Sigmoid colon (tissue), 7 donors: Measurements from ENCODE around the gene DIPK1A. TPM values are rescaled to one million over a fixed set of nuclear protein-coding genes. Genes with fewer than 3 reads are reported as not detected.

ENCODE experiments used
- DNase-seq: peaks from one replicate; pipeline ENCODE4 v3.0.0-alpha.2; 2019
- H3K27ac ChIP-seq, 4 donors: fragments of 200-600 bp; sonication (generic); one replicate each; pipeline ENCODE4 v1.5.1; 2016 to 2019; ENCODE audit warnings: mild to moderate bottlenecking in 1 of 4
- H3K27me3 ChIP-seq, 3 donors: fragments of 200-600 bp; sonication (generic); one replicate each; pipeline ENCODE4 v1.5.1; 2019; ENCODE audit warnings: mild to moderate bottlenecking in 1 of 3
- H3K36me3 ChIP-seq, 4 donors: fragments of 200-600 bp; sonication (generic); one replicate each; pipeline ENCODE4 v1.5.1; 2016 to 2019
- H3K4me1 ChIP-seq, 4 donors: fragments of 200-600 bp; sonication (generic); one replicate each; pipeline ENCODE4 v1.5.1; 2017 to 2019
- H3K4me3 ChIP-seq, 4 donors: fragments of 200-600 bp; sonication (generic); one replicate each; pipeline ENCODE4 v1.5.1; 2017 to 2019; ENCODE audit warnings: mild to moderate bottlenecking in 2 of 4, moderate library complexity in 1 of 4
- H3K9me3 ChIP-seq, 4 donors: fragments of 200-600 bp in 3 of 4; sonication (generic) in 3 of 4; one replicate each; pipeline versions ENCODE4 v1.5.1 to v1.6.1; 2013 to 2019
- EP300 ChIP-seq, 4 donors: sonication (generic); formaldehyde crosslinking; IDR thresholded peaks; one replicate each; pipeline ENCODE4 v1.6.1; 2017; ENCODE audit warnings: antibody characterized with exemption in 4 of 4
- POLR2A ChIP-seq, 2 donors: fragments of 450-650 bp; IDR thresholded peaks; one replicate each; pipeline ENCODE4 v1.6.1; 2016; ENCODE audit warnings: antibody characterized with exemption in 2 of 2, mild to moderate bottlenecking in 2 of 2, moderate library complexity in 2 of 2
- POLR2AphosphoS5 ChIP-seq, 4 donors: sonication (generic); formaldehyde crosslinking; IDR thresholded peaks; one replicate each; pipeline ENCODE4 v1.6.1; 2017; ENCODE audit warnings: antibody characterized with exemption in 4 of 4
- WGBS, 2 donors: extraction: QIAGEN DNeasy Blood & Tissue Kit; methylation state at CpG; one replicate each; pipeline ENCODE4 v1.1.7; 2013; 5-methylcytosine and 5-hydroxymethylcytosine counted together
- intact Hi-C: fragments of 100-400 bp; cut with DNase I; formaldehyde crosslinking; loops from one replicate; pipeline ENCODE4 v1.15.1; 2023
- polyA plus RNA-seq, 3 donors: library from polyadenylated mRNA; stranded (reverse); fragments of 200-250 nt; gene quantifications; one replicate each; pipeline ENCODE4 v1.2.3, GENCODE V29; 2013
- total RNA-seq, 4 donors: library from RNA; depleted of rRNA; stranded (reverse); fragments of >200 nt; gene quantifications; one replicate each; pipeline ENCODE4 v1.1.0, GENCODE V29; 2016
- TF ChIP-seq, protein P1 (sequence below), 4 experiments: fragments of 450-650 bp in 3 of 4; fragments of 200-600 bp in 1 of 4; IDR thresholded peaks; one replicate each; pipeline ENCODE4 v1.5.1; 2016 to 2019; ENCODE audit warnings: antibody characterized with exemption in 4 of 4, mild to moderate bottlenecking in 3 of 4, moderate library complexity in 2 of 4
- donor health status: healthy with polysubstance abuse.
- donor health status: Bipolar disorder and iron deficiency.
- donor health status: healthy.

Gene DIPK1A
- total and polyA plus RNA-seq, 7 donors: 1.8 to 35.5 (median 19.1) TPM

DNA sequence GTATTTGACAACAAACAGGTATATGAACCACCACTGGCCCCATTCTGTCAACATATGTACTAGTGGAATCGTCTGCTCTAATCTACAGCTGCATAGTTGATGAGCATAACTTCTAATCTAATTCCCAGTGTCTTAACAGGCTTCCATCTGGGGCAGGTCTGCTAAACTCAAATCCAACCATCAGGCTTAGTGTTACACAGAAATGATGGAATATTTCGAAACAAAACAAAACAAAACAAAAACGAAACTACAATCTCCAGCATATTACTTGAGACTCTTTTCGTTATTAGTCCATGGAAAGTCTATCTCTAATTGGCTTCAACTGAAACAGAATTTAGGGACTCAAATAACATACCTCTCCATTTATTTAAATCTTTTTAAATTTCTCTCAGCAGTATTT is 37.6 kb downstream of the DIPK1A start:
- H3K27ac ChIP-seq: no peak overlapping the region
- DNase-seq: no peak
- H3K36me3 ChIP-seq: no peaks in the 10 kb centered on the region
- no peak for TF ChIP-seq POLR2A (IDR thresholded peaks at IDR 0.05)
- TF ChIP-seq EP300 (IDR thresholded peaks at IDR 0.05): no peak
- no peak for TF ChIP-seq POLR2AphosphoS5 (IDR thresholded peaks at IDR 0.05)
- TF ChIP-seq, protein P1, sequence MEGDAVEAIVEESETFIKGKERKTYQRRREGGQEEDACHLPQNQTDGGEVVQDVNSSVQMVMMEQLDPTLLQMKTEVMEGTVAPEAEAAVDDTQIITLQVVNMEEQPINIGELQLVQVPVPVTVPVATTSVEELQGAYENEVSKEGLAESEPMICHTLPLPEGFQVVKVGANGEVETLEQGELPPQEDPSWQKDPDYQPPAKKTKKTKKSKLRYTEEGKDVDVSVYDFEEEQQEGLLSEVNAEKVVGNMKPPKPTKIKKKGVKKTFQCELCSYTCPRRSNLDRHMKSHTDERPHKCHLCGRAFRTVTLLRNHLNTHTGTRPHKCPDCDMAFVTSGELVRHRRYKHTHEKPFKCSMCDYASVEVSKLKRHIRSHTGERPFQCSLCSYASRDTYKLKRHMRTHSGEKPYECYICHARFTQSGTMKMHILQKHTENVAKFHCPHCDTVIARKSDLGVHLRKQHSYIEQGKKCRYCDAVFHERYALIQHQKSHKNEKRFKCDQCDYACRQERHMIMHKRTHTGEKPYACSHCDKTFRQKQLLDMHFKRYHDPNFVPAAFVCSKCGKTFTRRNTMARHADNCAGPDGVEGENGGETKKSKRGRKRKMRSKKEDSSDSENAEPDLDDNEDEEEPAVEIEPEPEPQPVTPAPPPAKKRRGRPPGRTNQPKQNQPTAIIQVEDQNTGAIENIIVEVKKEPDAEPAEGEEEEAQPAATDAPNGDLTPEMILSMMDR (IDR thresholded peaks at IDR 0.05): no peak
- peaks cover 0 to 4% (median 0%) of the 10 kb centered on the region in 4 donors for H3K4me1 ChIP-seq
- H3K27me3 ChIP-seq: no peaks in the 10 kb centered on the region
- no peak overlapping the region for H3K4me3 ChIP-seq
- 76 to 84% methylated on average over 4 of the region's 4 CpGs for WGBS, 2 donors
- no peaks in the 10 kb centered on the region for H3K9me3 ChIP-seq
- intact Hi-C loops: no loop called here

DNA sequence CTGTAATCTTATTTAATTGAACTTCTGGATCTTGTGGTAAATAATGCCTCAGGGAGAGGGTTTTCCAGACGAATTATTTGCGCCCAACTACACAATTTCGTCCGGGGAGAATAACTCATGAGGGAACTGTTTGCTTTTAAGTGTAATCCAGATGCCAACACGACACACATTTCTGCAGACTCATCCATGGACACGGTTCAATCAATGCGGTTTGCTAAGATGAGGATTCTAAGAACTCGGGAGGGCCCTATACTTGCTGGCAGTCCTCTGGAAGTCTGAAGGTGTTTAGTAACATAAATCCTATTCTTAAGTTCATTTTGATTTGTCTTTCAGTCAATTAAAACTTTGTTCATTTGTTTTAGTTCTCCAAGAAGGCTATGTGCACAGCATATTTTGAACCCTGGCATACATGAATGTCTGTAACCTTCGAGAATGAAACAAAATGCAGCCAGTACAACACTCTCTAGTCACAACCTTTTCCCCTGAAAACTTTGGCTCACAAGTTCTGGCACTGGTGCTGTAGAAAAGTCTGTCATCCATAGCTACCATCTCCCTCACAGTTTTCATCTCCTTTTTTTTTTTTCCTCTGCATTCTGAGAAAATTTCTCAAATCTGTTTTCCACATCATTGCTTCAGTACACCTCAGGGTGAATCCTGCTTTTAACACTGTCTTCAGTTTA is 38.8 kb downstream of the DIPK1A start:
- no peak overlapping the region for H3K27ac ChIP-seq
- H3K27me3 ChIP-seq: no peaks in the 10 kb centered on the region
- 82 to 87% methylated on average over 9 of the region's 9 CpGs for WGBS, 2 donors
- intact Hi-C loops: no loop called here
- H3K4me3 ChIP-seq: no peak overlapping the region
- TF ChIP-seq, protein P1 (IDR thresholded peaks at IDR 0.05): no peak
- no peak for TF ChIP-seq POLR2AphosphoS5 (IDR thresholded peaks at IDR 0.05)
- no peak for TF ChIP-seq POLR2A (IDR thresholded peaks at IDR 0.05)
- H3K9me3 ChIP-seq: no peaks in the 10 kb centered on the region
- peaks cover 0 to 4% (median 0%) of the 10 kb centered on the region in 4 donors for H3K4me1 ChIP-seq
- no peak for DNase-seq
- no peaks in the 10 kb centered on the region for H3K36me3 ChIP-seq

DNA sequence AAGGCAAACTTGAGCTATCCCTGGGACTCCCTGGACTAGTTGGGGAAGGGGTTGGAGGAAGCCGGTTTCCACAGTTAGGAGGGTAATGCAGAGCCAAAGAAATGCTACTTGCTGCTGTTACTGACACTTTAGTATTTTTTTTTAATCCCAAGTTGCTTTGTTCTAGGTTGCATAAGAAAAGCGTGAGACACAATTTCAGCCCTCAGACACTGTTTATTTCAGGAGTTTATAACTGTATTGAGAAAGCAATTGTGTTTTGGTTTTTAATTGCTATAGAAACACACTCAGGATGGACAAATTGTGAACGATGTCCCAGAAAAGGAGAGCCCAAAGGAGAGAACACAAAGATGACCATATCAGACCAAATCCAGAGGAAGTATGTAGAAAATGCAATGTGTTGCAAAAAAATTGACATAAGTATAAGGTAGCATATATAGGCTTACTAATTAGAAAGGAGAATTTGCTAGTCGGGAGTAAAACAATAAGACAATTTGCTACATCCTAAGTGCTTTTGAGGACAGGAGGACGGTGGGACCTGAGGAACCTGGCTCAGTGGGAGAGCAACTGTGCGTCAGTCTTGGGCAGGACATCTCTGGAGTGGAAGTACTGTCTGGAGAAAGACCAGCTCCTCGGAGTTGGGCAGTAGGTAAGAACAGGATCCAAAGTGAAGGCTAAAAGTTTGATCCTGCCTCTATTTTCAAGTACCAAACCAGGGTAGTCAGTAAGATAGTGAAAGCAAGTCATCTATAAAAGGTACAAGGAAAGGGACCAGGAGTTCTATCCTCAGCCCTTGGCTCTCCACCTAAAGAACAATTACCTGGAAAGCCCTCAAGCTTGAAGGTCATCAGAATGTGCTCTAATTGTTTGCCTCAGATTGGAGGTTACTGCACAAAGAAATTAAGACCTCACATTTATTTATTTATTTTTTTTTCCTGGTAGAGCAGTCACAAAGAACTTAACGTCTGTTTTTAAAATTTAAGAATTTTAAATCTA is 39.9 kb downstream of the DIPK1A start:
- Histone ChIP-seq H3K4me1 (no peaks in the 10 kb centered on the region), H3K4me3 (no peak overlapping the region), H3K27me3 (no peaks in the 10 kb centered on the region), H3K36me3 (no peaks in the 10 kb centered on the region), H3K27ac (no peak overlapping the region), H3K9me3 (no peaks in the 10 kb centered on the region)
- no peak for DNase-seq
- WGBS, 2 donors: 90% methylated on average over 8 of the region's 8 CpGs
- no peak for TF ChIP-seq EP300 (IDR thresholded peaks at IDR 0.05)
- TF ChIP-seq POLR2A (IDR thresholded peaks at IDR 0.05): no peak
- TF ChIP-seq, protein P1 (IDR thresholded peaks at IDR 0.05): no peak
- no peak for TF ChIP-seq POLR2AphosphoS5 (IDR thresholded peaks at IDR 0.05)
- intact Hi-C loops: no loop called here

DNA sequence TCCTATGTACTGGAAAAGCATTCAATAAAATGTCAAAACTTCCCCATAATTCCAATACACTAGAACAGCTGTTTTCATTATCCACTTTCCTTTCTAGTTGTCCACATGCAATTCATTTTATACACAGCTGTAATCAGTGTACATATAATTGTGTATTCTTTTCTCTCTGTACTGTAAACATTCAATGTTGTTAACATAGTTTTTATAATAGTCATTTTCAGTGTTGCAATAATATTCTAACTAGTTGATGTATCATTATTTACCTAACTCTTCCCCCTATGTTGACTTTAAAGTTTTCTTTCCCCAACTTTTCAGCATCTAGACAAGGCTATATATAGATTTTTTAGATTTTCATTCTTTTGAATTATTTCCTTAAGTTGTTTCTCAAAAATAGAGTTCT is 44.4 kb downstream of the DIPK1A start:
- H3K36me3 ChIP-seq: no peaks in the 10 kb centered on the region
- no peak overlapping the region for H3K4me3 ChIP-seq
- no peak for DNase-seq
- H3K9me3 ChIP-seq: no peaks in the 10 kb centered on the region
- no peaks in the 10 kb centered on the region for H3K27me3 ChIP-seq
- TF ChIP-seq EP300 (IDR thresholded peaks at IDR 0.05) (no peak), POLR2AphosphoS5 (IDR thresholded peaks at IDR 0.05) (no peak), POLR2A (IDR thresholded peaks at IDR 0.05) (no peak)
- TF ChIP-seq, protein P1 (IDR thresholded peaks at IDR 0.05): no peak
- no peak overlapping the region for H3K27ac ChIP-seq
- no peaks in the 10 kb centered on the region for H3K4me1 ChIP-seq
- intact Hi-C loops: no loop called here
